ENCODE measurements around the gene KRT80. TPM values are rescaled to one million over a fixed set of nuclear protein-coding genes. Genes with fewer than 3 reads are reported as not detected.

Gene KRT80
- total RNA-seq, 1 experiment from 2014 or later = 8.8 TPM

- no peak for TF ChIP-seq EGR1 (IDR thresholded peaks at IDR 0.05; ENCODE audit: low read depth)
- no peak for TF ChIP-seq CBX3 (IDR thresholded peaks at IDR 0.05; ENCODE audit: low read depth)
- TF ChIP-seq EZH2 (IDR thresholded peaks at IDR 0.05) = no peak
- TF ChIP-seq ZBTB33 (IDR thresholded peaks at IDR 0.05; ENCODE audit: extremely low read depth, insufficient replicate concordance, low read length) = no peak
- no peak for TF ChIP-seq JUND (IDR thresholded peaks at IDR 0.05)
- no peak for TF ChIP-seq TCF7L2 (IDR thresholded peaks at IDR 0.05; ENCODE audit: borderline replicate concordance, extremely low read depth, insufficient read depth, insufficient read length)
- TF ChIP-seq MAX (IDR thresholded peaks at IDR 0.05) = no peak
- TF ChIP-seq FOSL1 (IDR thresholded peaks at IDR 0.05; ENCODE audit: low read depth) = no peak
- no peak for TF ChIP-seq POLR2A (IDR thresholded peaks at IDR 0.05; ENCODE audit: borderline replicate concordance, extremely low read depth, insufficient read depth, insufficient read length)
- no peak for TF ChIP-seq YY1 (IDR thresholded peaks at IDR 0.05; ENCODE audit: extremely low read depth, insufficient replicate concordance, low read depth, low read length)
- TF ChIP-seq ELF1 (IDR thresholded peaks at IDR 0.05; ENCODE audit: borderline replicate concordance, low read depth) = no peak
- H3K9me2 ChIP-seq (ENCODE audit: insufficient read depth) = no peaks in the 10 kb centered on the region
- DNase-seq (ENCODE audit: low read depth, low spot score) (no peak), ATAC-seq (no peak)
- ChIA-PET CTCF (interaction anchor here (1.4 to 1.6 kb wide), 2 partner anchors 10 to 14 kb away, joined by 3 read pairs; no protein-coding TSS in a partner anchor), RAD21 (ENCODE audit: low non-redundant PET in 1 of 2, low total read pairs in 2 of 2, uncharacterized antibody in 2 of 2, unreplicated experiment in 2 of 2) (interaction anchor here in 1 of 2 experiments (0.6 to 0.7 kb wide), 2 partner anchors 17 to 95 kb away, joined by 3 to 4 read pairs; no protein-coding TSS in a partner anchor), POLR2A (interaction anchor here (1.3 to 1.5 kb wide), 4 partner anchors 8 to 705 kb away, joined by 3 to 5 read pairs (median 4); partner anchors contain the start of genes KRT8 and KRT80)
- no TSS peak for BruUV-seq (replicated peaks)
- no peaks in the 10 kb centered on the region for H4K20me1 ChIP-seq (ENCODE audit: insufficient read depth)
- no peak overlapping the region for H3K27ac ChIP-seq (ENCODE audit: low read depth, low read length)
- peaks cover 20 to 62% of the 10 kb centered on the region in 2 experiments for H3K4me1 ChIP-seq (ENCODE audit: control insufficient read depth in 1 of 2, insufficient read depth in 2 of 2, low read length in 2 of 2)
- no peaks in the 10 kb centered on the region for H3K79me2 ChIP-seq (ENCODE audit: insufficient read depth, low read length)
- no peak overlapping the region for H2AFZ ChIP-seq (ENCODE audit: low read depth, low read length, poor library complexity, severe bottlenecking)
- H3K4me3 ChIP-seq (replicated peaks in 1 of 2; ENCODE audit: low read depth in 1 of 2, low read length in 2 of 2) = no peak overlapping the region
- no peaks in the 10 kb centered on the region for H3K9me3 ChIP-seq (ENCODE audit: control insufficient read depth in 1 of 2, insufficient read depth in 1 of 2, low read depth in 1 of 2, low read length in 2 of 2)
- no peak overlapping the region for H3K9ac ChIP-seq (ENCODE audit: low read length)
- intact Hi-C loops (cut with micrococcal nuclease) = no loop called here
- H3K27me3 ChIP-seq (ENCODE audit: insufficient read depth, low read length) = no peaks in the 10 kb centered on the region
- H3K36me3 ChIP-seq (ENCODE audit: control insufficient read depth in 1 of 2, insufficient read depth in 2 of 2, low read length in 2 of 2) = no peaks in the 10 kb centered on the region
- H3K4me2 ChIP-seq (ENCODE audit: low read length) = no peak overlapping the region
Measured at GRCh38 chr12:52200086-52200780, 8.4 kb upstream of the KRT80 start.
